Testis (tissue), 3 donors: ENCODE data around the gene C16orf54. TPM values are rescaled to one million over a fixed set of nuclear protein-coding genes. Genes with fewer than 3 reads are reported as not detected.
"Not testable (repeated sequence)": the region's sequence is repeated elsewhere in the genome, so short reads cannot be mapped to it uniquely, and the experiment has no call there.

Experiments used
- DNase-seq: peaks from one replicate; pipeline ENCODE4 v3.0.0-alpha.2; 2019
- H3K27ac ChIP-seq, 2 donors: fragments of 200-600 bp; sonication (generic); one replicate each; pipeline ENCODE4 v1.5.1; 2019
- H3K27me3 ChIP-seq: fragments of 200-600 bp; sonication (generic); one replicate; pipeline ENCODE4 v1.5.1; 2019
- H3K36me3 ChIP-seq: fragments of 200-600 bp; sonication (generic); one replicate; pipeline ENCODE4 v1.5.1; 2017; ENCODE audit warnings: low read depth; ENCODE audit errors: missing control alignments
- H3K4me1 ChIP-seq: fragments of 200-600 bp; sonication (generic); one replicate; pipeline ENCODE4 v1.5.1; 2019
- H3K4me3 ChIP-seq, 2 donors: fragments of 200-600 bp; sonication (generic); one replicate each; pipeline ENCODE4 v1.5.1; 2017 to 2019
- H3K9me3 ChIP-seq: fragments of 200-600 bp; sonication (generic); one replicate; pipeline ENCODE4 v1.5.1; 2017
- CTCF ChIP-seq, 3 experiments: fragments of 450-650 bp in 2 of 3; fragments of 200-600 bp in 1 of 3; sonication (generic) in 1 of 3; IDR thresholded peaks; one replicate each; pipeline ENCODE4 v1.5.1; 2016 to 2019; ENCODE audit warnings: antibody characterized with exemption in 3 of 3, mild to moderate bottlenecking in 2 of 3, moderate library complexity in 1 of 3
- POLR2A ChIP-seq: fragments of 450-650 bp; IDR thresholded peaks from one replicate; pipeline ENCODE4 v1.6.1; 2017; ENCODE audit warnings: antibody characterized with exemption, mild to moderate bottlenecking, moderate library complexity
- WGBS, 2 donors: methylation state at CpG; one replicate each; pipeline ENCODE4 v1.1.5; 2018; 5-methylcytosine and 5-hydroxymethylcytosine counted together
- intact Hi-C: fragments of 100-400 bp; cut with DNase I; formaldehyde crosslinking; loops from one replicate; pipeline ENCODE4 v1.15.1; 2023; ENCODE audit warnings: low total_unique reads
- polyA plus RNA-seq: library from polyadenylated mRNA; stranded (reverse); fragments of 350-450 nt; fragmentation: Illumina TruSeq; extraction: RNeasy Lipid Tissue Mini Kit (QIAGEN cat#74804); gene quantifications from one replicate; pipeline ENCODE4 v1.2.3, GENCODE V29; 2014; ENCODE audit warnings: low read depth, low replicate concordance; ENCODE audit not compliant: insufficient read depth
- total RNA-seq, 2 donors: library from RNA; depleted of rRNA; stranded (reverse); fragments of >200 nt; gene quantifications; one replicate each; pipeline ENCODE4 v1.2.3, GENCODE V29; 2016

Gene C16orf54
- total and polyA plus RNA-seq, 3 donors from 2014 or later, result 0.31 to 1.1 (median 0.79) TPM

- no peak for DNase-seq
- TF ChIP-seq POLR2A (no peak), CTCF (IDR thresholded peaks at IDR 0.05) (no peak)
- intact Hi-C loops, result no loop called here
- no peak overlapping the region for H3K27ac ChIP-seq
- no peaks in the 10 kb centered on the region for H3K27me3 ChIP-seq
- peak overlapping the region; percentile 72 to 75 for H3K4me3 ChIP-seq
- peaks cover 15% of the 10 kb centered on the region for H3K4me1 ChIP-seq
- no peaks in the 10 kb centered on the region for H3K9me3 ChIP-seq
- H3K36me3 ChIP-seq, result no peaks in the 10 kb centered on the region
- 2 to 3% methylated on average over 15 to 31 of the region's 31 CpGs for WGBS, 2 donors
These were observed 45.4 kb upstream of the C16orf54 start for GRCh38 chr16:29790949-29791844.

- TF ChIP-seq CTCF (IDR thresholded peaks at IDR 0.05), result peak; percentile 61 to 81 (median 71)
- peak; percentile 54 for TF ChIP-seq POLR2A
- H3K4me1 ChIP-seq, result peaks cover 15% of the 10 kb centered on the region
- H3K9me3 ChIP-seq, result no peaks in the 10 kb centered on the region
- H3K27me3 ChIP-seq, result no peaks in the 10 kb centered on the region
- H3K4me3 ChIP-seq, result peak within 1 kb of the TSS; percentile 72 to 75
- peak within 1 kb of the TSS; percentile 83 to 92 for H3K27ac ChIP-seq
- intact Hi-C loops, result no loop called here
- H3K36me3 ChIP-seq, result no peaks in the 10 kb centered on the region
- DNase-seq, result peak; percentile 99
- WGBS, 2 donors, result 0 to 1% methylated on average over 18 to 30 of the region's 67 CpGs
These were observed 44.6 kb upstream of the C16orf54 start, which contains the start of gene KIF22 for GRCh38 chr16:29790183-29790948. KIF22 (plus strand) TSS chr16:29790751; CDS start chr16:29790760, 9 bp downstream.

GRCh38 chr16:29789775-29790182 is 44.0 kb upstream of the C16orf54 start:
- peaks cover 15% of the 10 kb centered on the region for H3K4me1 ChIP-seq
- H3K36me3 ChIP-seq, result no peaks in the 10 kb centered on the region
- no peak for TF ChIP-seq POLR2A
- TF ChIP-seq CTCF (IDR thresholded peaks at IDR 0.05), result no peak
- DNase-seq, result peak; percentile 20
- peak overlapping the region; percentile 72 to 75 for H3K4me3 ChIP-seq
- intact Hi-C loops, result no loop called here
- 40 to 58% methylated on average over 12 to 20 of the region's 20 CpGs for WGBS, 2 donors
- no peaks in the 10 kb centered on the region for H3K9me3 ChIP-seq
- H3K27ac ChIP-seq, result peak overlapping the region; percentile 83 to 92
- no peaks in the 10 kb centered on the region for H3K27me3 ChIP-seq

- H3K27me3 ChIP-seq, H3K36me3 ChIP-seq, H3K9me3 ChIP-seq, H3K4me3 ChIP-seq, H3K27ac ChIP-seq, intact Hi-C loops, DNase-seq: not testable (repeated sequence)
- H3K4me1 ChIP-seq, result peaks cover 15% of the 10 kb centered on the region
- WGBS, 2 donors, result 87 to 92% methylated on average over 4 of the region's 4 CpGs
These were observed 41.4 kb upstream of the C16orf54 start for GRCh38 chr16:29787155-29787554.

GRCh38 chr16:29784901-29785500 is 39.2 kb upstream of the C16orf54 start:
- 6 to 8% methylated on average over 10 to 38 of the region's 38 CpGs for WGBS, 2 donors
- intact Hi-C loops, result no loop called here
- peak; percentile 66 for DNase-seq
- no peaks in the 10 kb centered on the region for H3K36me3 ChIP-seq
- H3K4me3 ChIP-seq, result peak overlapping the region in 1 of 2 donors; percentile 43
- peaks cover 6% of the 10 kb centered on the region for H3K4me1 ChIP-seq
- H3K27me3 ChIP-seq, result no peaks in the 10 kb centered on the region
- no peak overlapping the region for H3K27ac ChIP-seq
- no peaks in the 10 kb centered on the region for H3K9me3 ChIP-seq
- peak in 2 of 3 experiments; percentile 70 to 80 for TF ChIP-seq CTCF (IDR thresholded peaks at IDR 0.05)
- TF ChIP-seq POLR2A, result no peak
